HepG2 (cell line): ENCODE data around the gene SEPTIN10. TPM values are rescaled to one million over a fixed set of nuclear protein-coding genes. Genes with fewer than 3 reads are reported as not detected.

Source experiments
- AGO2 ChIP-seq: fragments of 200-400 bp; formaldehyde crosslinking; optimal IDR thresholded peaks from 2 replicates; pipeline ENCODE3; 2017; ENCODE audit warnings: mild to moderate bottlenecking, low read depth, low read length, moderate library complexity
- AKAP8 ChIP-seq: sonication (generic); formaldehyde crosslinking; IDR thresholded peaks from 2 replicates; pipeline ENCODE4 v1.5.1; 2020; ENCODE audit warnings: mild to moderate bottlenecking, missing genetic modification reagents
- ARID2 ChIP-seq: sonication (generic); formaldehyde crosslinking; IDR thresholded peaks from 2 replicates; pipeline ENCODE4 v1.8.1; 2022; ENCODE audit warnings: mild to moderate bottlenecking, missing genetic modification reagents, borderline replicate concordance
- ATAD3A ChIP-seq: sonication (generic); formaldehyde crosslinking; IDR thresholded peaks from 2 replicates; pipeline ENCODE4 v1.4.0; 2020; ENCODE audit warnings: missing genetic modification reagents
- GABPB1 ChIP-seq: IDR thresholded peaks from 2 replicates; pipeline ENCODE4 v1.6.1; 2016; ENCODE audit warnings: mild to moderate bottlenecking, missing genetic modification reagents, moderate library complexity, missing compliant biosample characterization
- HOXA7 ChIP-seq: sonication (generic); formaldehyde crosslinking; IDR thresholded peaks from 2 replicates; pipeline ENCODE4 v1.8.1; 2022; ENCODE audit warnings: mild to moderate bottlenecking, missing genetic modification reagents, moderate library complexity
- IRX3 ChIP-seq: sonication (generic); formaldehyde crosslinking; IDR thresholded peaks from 2 replicates; pipeline ENCODE4 v1.8.1; 2023; ENCODE audit warnings: mild to moderate bottlenecking, low read depth, missing genetic modification reagents, borderline replicate concordance
- MBNL3 ChIP-seq: fragments of 250-450 bp; sonication (Bioruptor Pico); conservative IDR thresholded peaks from 2 replicates; pipeline ENCODE4 v1.8.0; 2022; ENCODE audit warnings: mild to moderate bottlenecking, inconsistent platforms
- MTA1 ChIP-seq: sonication (generic); formaldehyde crosslinking; IDR thresholded peaks from 2 replicates; pipeline ENCODE4 v1.4.0; 2020; ENCODE audit warnings: missing genetic modification reagents, mild to moderate bottlenecking, borderline replicate concordance
- NFKB2 ChIP-seq: sonication (generic); formaldehyde crosslinking; IDR thresholded peaks from 2 replicates; pipeline ENCODE4 v1.4.0; 2020; ENCODE audit warnings: missing genetic modification reagents, borderline replicate concordance
- PHF20 ChIP-seq: sonication (generic); formaldehyde crosslinking; IDR thresholded peaks from 2 replicates; pipeline ENCODE4 v1.5.0; 2020; ENCODE audit warnings: mild to moderate bottlenecking, missing genetic modification reagents
- SRSF1 ChIP-seq: fragments of 200-400 bp; formaldehyde crosslinking; optimal IDR thresholded peaks from 2 replicates; pipeline ENCODE3; 2017; ENCODE audit warnings: mild to moderate bottlenecking, low read depth, low read length, moderate library complexity
- SRSF9 ChIP-seq: fragments of 200-400 bp; formaldehyde crosslinking; IDR thresholded peaks from 2 replicates; pipeline ENCODE4 v1.6.1; 2018; ENCODE audit warnings: borderline replicate concordance, mild to moderate bottlenecking, low read depth, low read length; ENCODE audit not compliant: insufficient read depth, poor library complexity, severe bottlenecking
- TBX2 ChIP-seq: sonication (generic); formaldehyde crosslinking; IDR thresholded peaks from 2 replicates; pipeline ENCODE4 v1.5.0; 2020; ENCODE audit warnings: missing genetic modification reagents, mild to moderate bottlenecking, borderline replicate concordance
- ZBTB40 ChIP-seq, 2 experiments: fragments of 450-650 bp in 1 of 2; sonication (generic) in 1 of 2; formaldehyde crosslinking in 1 of 2; IDR thresholded peaks; 2 replicates each; pipeline versions ENCODE4 v1.6.1 to v1.8.0; 2016 to 2022; ENCODE audit warnings: antibody characterized with exemption in 1 of 2, mild to moderate bottlenecking in 1 of 2, missing genetic modification reagents in 1 of 2
- ZNF605 ChIP-seq: sonication (generic); formaldehyde crosslinking; IDR thresholded peaks from 2 replicates; pipeline ENCODE4 v1.8.0; 2022; ENCODE audit warnings: mild to moderate bottlenecking, missing genetic modification reagents
- polyA plus RNA-seq, 8 experiments: library from polyadenylated mRNA; depleted of rRNA in 3 of 8; stranded (reverse) in 7 of 8; unstranded in 1 of 8; fragments of >200 nt; fragmentation: Illumina TruSeq in 4 of 8; extraction: Trizol in 4 of 8; gene quantifications; 2 replicates each; pipeline versions ENCODE4 v1.2.1 to v1.2.3, GENCODE V29; 2011 to 2016; ENCODE audit warnings: low read depth in 4 of 8, missing spikeins in 1 of 8, mixed read lengths in 1 of 8; ENCODE audit not compliant: insufficient read depth in 1 of 8
- total RNA-seq, 5 experiments: library from RNA; depleted of rRNA; stranded (reverse); fragments of >200 nt; fragmentation: Illumina TruSeq; extraction: Trizol; gene quantifications; 2 replicates each; pipeline ENCODE4 v1.2.3, GENCODE V29; 2016; ENCODE audit warnings: low read depth in 1 of 5
- TF ChIP-seq, protein P1 (sequence below): IDR thresholded peaks from 2 replicates; pipeline ENCODE4 v1.6.1; 2016; ENCODE audit warnings: mild to moderate bottlenecking

The SEPTIN10 gene
- total and polyA plus RNA-seq, 2 of the 13 experiments (the other 11 are each of a cell fraction or from before 2014, with no cell fraction given): 45.8 to 67.5 TPM

DNA sequence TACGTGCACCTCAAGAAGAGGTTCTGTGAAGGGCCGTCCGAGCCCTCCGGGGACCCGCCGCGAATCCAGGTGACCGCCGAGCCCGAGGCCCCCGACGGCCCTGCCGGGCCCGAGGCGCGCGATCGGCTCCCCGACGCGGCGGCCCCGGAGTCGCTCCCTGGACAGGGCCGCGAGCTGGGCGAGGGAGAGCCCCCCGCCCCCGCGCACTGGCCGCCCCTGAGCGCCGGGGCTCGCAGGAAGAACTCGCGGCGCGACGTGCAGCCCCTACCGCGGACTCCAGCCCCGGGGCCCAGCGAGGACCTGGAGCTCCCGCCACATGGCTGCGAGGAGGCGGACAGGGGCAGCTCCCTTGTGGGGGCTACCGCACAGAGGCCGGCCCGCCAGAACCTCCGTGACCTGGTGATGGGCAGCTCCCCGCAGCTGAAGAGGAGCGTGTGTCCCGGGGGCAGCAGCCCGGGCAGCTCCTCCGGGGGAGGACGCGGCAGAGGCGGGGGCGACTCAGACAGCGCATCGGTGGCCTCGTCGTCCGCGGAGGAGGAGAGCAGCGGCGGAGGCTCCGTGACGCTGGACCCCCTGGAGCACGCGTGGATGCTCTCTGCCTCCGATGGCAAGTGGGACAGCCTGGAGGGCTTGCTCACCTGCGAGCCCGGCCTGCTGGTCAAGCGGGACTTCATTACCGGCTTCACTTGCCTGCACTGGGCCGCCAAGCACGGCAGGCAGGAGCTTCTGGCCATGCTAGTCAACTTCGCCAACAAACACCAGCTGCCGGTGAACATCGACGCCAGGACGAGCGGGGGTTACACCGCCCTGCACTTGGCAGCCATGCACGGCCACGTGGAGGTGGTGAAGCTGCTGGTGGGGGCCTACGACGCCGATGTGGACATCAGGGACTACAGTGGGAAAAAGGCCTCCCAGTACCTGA, 1.2 kb upstream of the SEPTIN10 start (continued):
- TF ChIP-seq HOXA7 (CRISPR knock-in tag): peak; percentile 48; the same call in 1 of the 2 replicates
- peak; percentile 92 for TF ChIP-seq AGO2
- peak; percentile 14 for TF ChIP-seq SRSF1
- peak; percentile 32; the same call in 1 of the 2 replicates for TF ChIP-seq AKAP8
- no peak; the same call in 1 of the 2 replicates for TF ChIP-seq NFKB2
- peak; percentile 29; the same call in 1 of the 2 replicates for TF ChIP-seq ARID2
- TF ChIP-seq ATAD3A (CRISPR knock-in tag): no peak
- 0 out of 2 replicates have a peak, but pooled peaks have one; percentile 74 for TF ChIP-seq IRX3 (CRISPR knock-in tag)
- TF ChIP-seq, protein P1, sequence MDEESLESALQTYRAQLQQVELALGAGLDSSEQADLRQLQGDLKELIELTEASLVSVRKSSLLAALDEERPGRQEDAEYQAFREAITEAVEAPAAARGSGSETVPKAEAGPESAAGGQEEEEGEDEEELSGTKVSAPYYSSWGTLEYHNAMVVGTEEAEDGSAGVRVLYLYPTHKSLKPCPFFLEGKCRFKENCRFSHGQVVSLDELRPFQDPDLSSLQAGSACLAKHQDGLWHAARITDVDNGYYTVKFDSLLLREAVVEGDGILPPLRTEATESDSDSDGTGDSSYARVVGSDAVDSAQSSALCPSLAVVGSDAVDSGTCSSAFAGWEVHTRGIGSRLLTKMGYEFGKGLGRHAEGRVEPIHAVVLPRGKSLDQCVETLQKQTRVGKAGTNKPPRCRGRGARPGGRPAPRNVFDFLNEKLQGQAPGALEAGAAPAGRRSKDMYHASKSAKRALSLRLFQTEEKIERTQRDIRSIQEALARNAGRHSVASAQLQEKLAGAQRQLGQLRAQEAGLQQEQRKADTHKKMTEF (CRISPR knock-in tag): peak; percentile 75
- no peak for TF ChIP-seq SRSF9
- no peak for TF ChIP-seq ZBTB40 (IDR thresholded peaks at IDR 0.05)
- TF ChIP-seq ZBTB40 (CRISPR knock-in tag; IDR thresholded peaks at IDR 0.05): no peak; the same call in 1 of the 2 replicates
- TF ChIP-seq PHF20 (CRISPR knock-in tag): peak; percentile 58
- 0 out of 2 replicates have a peak, but pooled peaks have one; percentile 35 for TF ChIP-seq ZNF605 (CRISPR knock-in tag)
- peak; percentile 53 for TF ChIP-seq GABPB1 (CRISPR knock-in tag)
- peak; percentile 83; the same call in 1 of the 2 replicates for TF ChIP-seq MTA1 (CRISPR knock-in tag)
- peak; percentile 64; the same call in 1 of the 2 replicates for TF ChIP-seq TBX2 (CRISPR knock-in tag)
- no peak for TF ChIP-seq MBNL3
